Transverse colon (tissue), 4 donors: ENCODE measurements around the gene LYRM9.

Experiments
- EP300 ChIP-seq: sonication (generic); formaldehyde crosslinking; IDR thresholded peaks from one replicate; pipeline ENCODE4 v1.6.1; 2017; ENCODE audit warnings: antibody characterized with exemption, low read depth
- POLR2A ChIP-seq: fragments of 450-650 bp; IDR thresholded peaks from one replicate; pipeline ENCODE4 v1.6.1; 2016; ENCODE audit warnings: antibody characterized with exemption, mild to moderate bottlenecking, moderate library complexity
- POLR2AphosphoS5 ChIP-seq, 3 donors: sonication (generic); formaldehyde crosslinking; IDR thresholded peaks; one replicate each; pipeline ENCODE4 v1.6.1; 2016; ENCODE audit warnings: antibody characterized with exemption in 3 of 3
- TF ChIP-seq, protein P1 (sequence below), 5 experiments: fragments of 200-600 bp in 3 of 5; fragments of 450-650 bp in 2 of 5; sonication (generic) in 3 of 5; IDR thresholded peaks; 1 replicate in 2 of 5; 2 replicates in 3 of 5; pipeline ENCODE4 v1.5.1; 2016 to 2017; ENCODE audit warnings: antibody characterized with exemption in 5 of 5, inconsistent platforms in 3 of 5, mild to moderate bottlenecking in 2 of 5, moderate library complexity in 1 of 5

DNA sequence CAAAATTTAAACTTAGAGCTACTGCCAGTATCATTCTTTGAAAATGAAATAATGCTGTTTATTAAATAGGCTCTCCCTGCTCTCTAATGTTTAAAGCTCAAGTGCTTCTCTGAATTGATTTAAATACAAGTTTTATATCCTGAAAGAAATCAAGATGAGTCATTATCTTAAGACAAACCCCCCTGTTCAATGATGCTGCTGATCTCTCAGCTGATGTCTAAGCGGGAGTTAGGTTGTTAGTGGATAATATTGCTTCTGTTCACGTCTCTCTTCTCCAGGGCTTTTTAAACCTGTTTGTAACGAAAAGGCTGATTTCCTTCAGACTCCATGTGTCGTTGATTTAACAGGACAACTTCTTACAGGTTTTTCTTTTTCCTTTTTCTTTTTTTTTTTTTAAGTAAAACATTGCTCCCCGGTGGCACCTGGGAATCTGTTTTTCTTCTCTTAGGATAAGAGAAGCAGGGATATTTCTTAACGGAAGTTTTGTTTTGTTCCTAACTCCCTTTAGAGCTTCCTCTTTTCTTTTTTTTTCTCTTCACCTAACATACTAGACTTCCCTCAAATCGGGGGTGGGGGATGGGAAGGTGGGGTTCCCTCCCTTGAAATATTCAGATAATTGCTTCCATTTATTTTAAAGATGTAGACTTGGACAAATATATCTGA lies 807 bp upstream of the LYRM9 start:
- TF ChIP-seq, protein P1, sequence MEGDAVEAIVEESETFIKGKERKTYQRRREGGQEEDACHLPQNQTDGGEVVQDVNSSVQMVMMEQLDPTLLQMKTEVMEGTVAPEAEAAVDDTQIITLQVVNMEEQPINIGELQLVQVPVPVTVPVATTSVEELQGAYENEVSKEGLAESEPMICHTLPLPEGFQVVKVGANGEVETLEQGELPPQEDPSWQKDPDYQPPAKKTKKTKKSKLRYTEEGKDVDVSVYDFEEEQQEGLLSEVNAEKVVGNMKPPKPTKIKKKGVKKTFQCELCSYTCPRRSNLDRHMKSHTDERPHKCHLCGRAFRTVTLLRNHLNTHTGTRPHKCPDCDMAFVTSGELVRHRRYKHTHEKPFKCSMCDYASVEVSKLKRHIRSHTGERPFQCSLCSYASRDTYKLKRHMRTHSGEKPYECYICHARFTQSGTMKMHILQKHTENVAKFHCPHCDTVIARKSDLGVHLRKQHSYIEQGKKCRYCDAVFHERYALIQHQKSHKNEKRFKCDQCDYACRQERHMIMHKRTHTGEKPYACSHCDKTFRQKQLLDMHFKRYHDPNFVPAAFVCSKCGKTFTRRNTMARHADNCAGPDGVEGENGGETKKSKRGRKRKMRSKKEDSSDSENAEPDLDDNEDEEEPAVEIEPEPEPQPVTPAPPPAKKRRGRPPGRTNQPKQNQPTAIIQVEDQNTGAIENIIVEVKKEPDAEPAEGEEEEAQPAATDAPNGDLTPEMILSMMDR (IDR thresholded peaks at IDR 0.05) = no peak
- TF ChIP-seq POLR2AphosphoS5 (IDR thresholded peaks at IDR 0.05) (no peak), EP300 (no peak), POLR2A (no peak)
